Measurements from ENCODE around the gene FAM120A. TPM values are rescaled to one million over a fixed set of nuclear protein-coding genes. Genes with fewer than 3 reads are reported as not detected.

FAM120A gene
- total RNA-seq, 1 donor from 2014 or later: 107 TPM

DNA sequence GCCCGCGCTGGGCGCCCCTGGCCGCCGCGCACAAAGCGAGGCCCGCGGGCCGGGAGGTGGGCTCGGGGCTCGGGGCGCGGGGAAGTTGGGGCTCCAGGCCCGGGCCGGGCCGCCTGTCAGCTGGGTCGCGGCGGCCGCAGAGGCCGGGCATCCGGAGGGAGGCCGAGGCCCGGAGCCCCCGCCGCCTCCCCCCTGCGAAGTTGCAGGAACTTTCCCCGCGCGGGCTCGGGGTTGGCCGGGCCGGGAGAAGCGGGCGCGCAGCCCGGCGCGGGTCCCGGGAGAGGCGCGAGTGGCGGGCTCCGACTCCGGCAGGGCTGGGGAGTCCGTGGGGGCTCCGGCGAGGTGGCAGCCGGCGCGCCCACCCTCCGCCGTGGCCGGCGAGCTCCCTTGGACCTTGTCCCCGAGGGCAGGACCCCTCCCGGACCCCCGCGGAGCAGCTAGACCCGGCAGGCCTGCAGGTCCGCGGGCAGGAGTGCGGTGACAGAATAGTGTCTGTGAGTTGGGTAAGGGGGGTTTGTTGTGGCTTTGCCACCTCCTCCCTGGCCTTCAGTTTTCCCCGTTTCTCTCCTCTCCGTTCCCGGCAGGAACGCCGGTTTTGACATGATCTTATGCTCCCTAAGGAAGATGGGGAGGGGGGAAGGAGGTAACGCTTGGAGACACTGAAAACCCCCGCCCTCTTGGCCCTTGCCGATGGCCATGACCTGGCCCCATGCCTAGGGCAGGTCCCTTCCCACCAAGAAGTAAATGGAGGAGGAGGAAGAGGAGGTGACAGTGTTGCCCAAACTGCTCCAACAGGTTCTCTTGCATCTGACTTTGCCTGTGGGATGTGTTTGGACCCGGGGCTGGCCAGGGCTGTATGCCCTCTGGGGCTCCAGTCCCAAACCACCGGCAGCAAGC lies 125.8 kb downstream of the FAM120A start:
- intact Hi-C loops (cut with micrococcal nuclease): loop anchor here (5.0 to 10.0 kb wide), 2 partner anchors 385 to 1863 kb away; no protein-coding TSS in a partner anchor
- H3K9me3 Mint-ChIP-seq: no peaks in the 10 kb centered on the region
- ATAC-seq (ENCODE audit: low read depth): peak; percentile 14
- peak; percentile 34 for DNase-seq
- H3K36me3 Mint-ChIP-seq (ENCODE audit: low read depth): no peaks in the 10 kb centered on the region
- peaks cover 31% of the 10 kb centered on the region for H3K4me1 Mint-ChIP-seq
- no peaks in the 10 kb centered on the region for H3K27me3 Mint-ChIP-seq
- peak overlapping the region; percentile 81 for H3K4me3 Mint-ChIP-seq
- H3K27ac Mint-ChIP-seq: peak overlapping the region; percentile 46
- ChIA-PET CTCF (interaction anchor here (1.5 kb wide), 1 partner anchor 11 kb away, joined by 5 read pairs; no protein-coding TSS in a partner anchor), POLR2A (interaction anchor here (1.3 kb wide), 1 partner anchor 11 kb away, joined by 12 read pairs; no protein-coding TSS in a partner anchor)
- TF ChIP-seq, protein P1, sequence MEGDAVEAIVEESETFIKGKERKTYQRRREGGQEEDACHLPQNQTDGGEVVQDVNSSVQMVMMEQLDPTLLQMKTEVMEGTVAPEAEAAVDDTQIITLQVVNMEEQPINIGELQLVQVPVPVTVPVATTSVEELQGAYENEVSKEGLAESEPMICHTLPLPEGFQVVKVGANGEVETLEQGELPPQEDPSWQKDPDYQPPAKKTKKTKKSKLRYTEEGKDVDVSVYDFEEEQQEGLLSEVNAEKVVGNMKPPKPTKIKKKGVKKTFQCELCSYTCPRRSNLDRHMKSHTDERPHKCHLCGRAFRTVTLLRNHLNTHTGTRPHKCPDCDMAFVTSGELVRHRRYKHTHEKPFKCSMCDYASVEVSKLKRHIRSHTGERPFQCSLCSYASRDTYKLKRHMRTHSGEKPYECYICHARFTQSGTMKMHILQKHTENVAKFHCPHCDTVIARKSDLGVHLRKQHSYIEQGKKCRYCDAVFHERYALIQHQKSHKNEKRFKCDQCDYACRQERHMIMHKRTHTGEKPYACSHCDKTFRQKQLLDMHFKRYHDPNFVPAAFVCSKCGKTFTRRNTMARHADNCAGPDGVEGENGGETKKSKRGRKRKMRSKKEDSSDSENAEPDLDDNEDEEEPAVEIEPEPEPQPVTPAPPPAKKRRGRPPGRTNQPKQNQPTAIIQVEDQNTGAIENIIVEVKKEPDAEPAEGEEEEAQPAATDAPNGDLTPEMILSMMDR (IDR thresholded peaks at IDR 0.05): no peak

DNA sequence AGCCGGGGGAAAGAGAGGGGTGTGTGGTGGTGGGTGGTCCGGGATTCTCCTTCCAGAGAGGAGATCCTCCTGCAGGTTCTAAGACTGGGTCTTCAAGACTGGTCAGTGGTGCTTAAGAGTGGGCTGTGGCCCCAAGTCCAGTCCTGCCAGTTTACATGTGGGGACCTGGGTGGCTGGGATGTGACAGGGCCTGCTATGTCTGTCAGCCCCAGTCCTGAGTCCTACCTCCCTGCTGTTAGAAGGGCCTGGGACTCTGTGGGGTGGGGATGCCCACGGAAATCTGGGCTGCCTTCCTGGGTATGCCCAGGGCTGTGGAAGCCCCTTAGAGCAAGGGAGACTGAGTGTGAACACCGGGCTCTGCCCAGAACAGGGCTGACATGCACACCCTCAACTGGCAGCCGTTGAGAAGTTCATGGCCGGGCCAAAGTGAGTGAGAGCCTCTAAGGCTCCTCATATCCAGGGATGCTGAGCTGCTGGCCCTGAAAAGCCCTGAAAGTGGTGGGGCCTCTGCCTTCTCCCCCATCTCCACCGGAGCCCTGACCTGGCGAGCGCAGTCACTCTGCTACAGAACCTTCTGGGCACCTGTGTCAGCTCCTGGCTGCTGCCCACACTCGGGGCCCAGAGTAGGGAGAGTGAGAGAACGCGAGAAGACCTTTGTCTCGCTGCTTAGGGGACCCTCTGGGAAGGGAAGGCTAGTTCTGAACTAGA lies 126.6 kb downstream of the FAM120A start:
- ATAC-seq (ENCODE audit: low read depth): no peak
- no peaks in the 10 kb centered on the region for H3K9me3 Mint-ChIP-seq
- intact Hi-C loops (cut with micrococcal nuclease): loop anchor here (5.0 to 10.0 kb wide), 2 partner anchors 384 to 1863 kb away; no protein-coding TSS in a partner anchor
- H3K27me3 Mint-ChIP-seq: no peaks in the 10 kb centered on the region
- TF ChIP-seq, protein P1 (IDR thresholded peaks at IDR 0.05): no peak
- peak overlapping the region; percentile 81 for H3K4me3 Mint-ChIP-seq
- H3K4me1 Mint-ChIP-seq: peaks cover 34% of the 10 kb centered on the region
- H3K36me3 Mint-ChIP-seq (ENCODE audit: low read depth): no peaks in the 10 kb centered on the region
- ChIA-PET CTCF (interaction anchor here (1.4 kb wide), 1 partner anchor 12 kb away, joined by 6 read pairs; no protein-coding TSS in a partner anchor), POLR2A (interaction anchor here (0.9 to 1.3 kb wide), 2 partner anchors 11 to 12 kb away, joined by 4 to 12 read pairs; no protein-coding TSS in a partner anchor)
- peak overlapping the region; percentile 46 for H3K27ac Mint-ChIP-seq
- no peak for DNase-seq

DNA sequence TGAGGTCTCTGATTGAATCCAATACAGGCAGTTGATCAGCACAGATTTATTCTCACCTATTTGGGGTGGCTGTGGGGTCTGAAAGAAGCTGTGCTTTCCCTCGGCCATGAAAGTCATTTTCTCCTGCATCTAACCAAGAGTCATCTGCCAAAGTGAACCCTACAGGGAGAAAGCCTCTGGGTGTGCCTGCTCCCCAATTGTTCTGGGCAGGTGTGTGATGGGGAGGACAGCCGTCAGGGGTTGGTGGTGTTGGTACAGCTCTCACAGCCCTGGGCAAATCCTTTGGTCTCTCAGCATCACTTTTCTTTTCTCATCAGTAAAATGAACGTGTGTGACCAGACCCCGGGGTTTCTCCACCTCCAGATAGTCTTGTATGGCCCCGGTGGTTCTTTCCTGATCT lies 127.4 kb downstream of the FAM120A start:
- CTCF ChIA-PET: interaction anchor here (1.4 kb wide), 1 partner anchor 13 kb away, joined by 6 read pairs; no protein-coding TSS in a partner anchor
- intact Hi-C loops (cut with micrococcal nuclease): loop anchor here (5.0 to 10.0 kb wide), 2 partner anchors 383 to 1864 kb away; no protein-coding TSS in a partner anchor
- ATAC-seq (ENCODE audit: low read depth) (no peak), DNase-seq (no peak)
- Mint-ChIP-seq H3K27me3 (no peaks in the 10 kb centered on the region), H3K9me3 (no peaks in the 10 kb centered on the region), H3K36me3 (ENCODE audit: low read depth) (no peaks in the 10 kb centered on the region), H3K4me1 (peaks cover 34% of the 10 kb centered on the region), H3K4me3 (peak overlapping the region; percentile 41), H3K27ac (peak overlapping the region; percentile 4)
- TF ChIP-seq, protein P1 (IDR thresholded peaks at IDR 0.05): no peak
- POLR2A ChIA-PET: interaction anchor here (0.9 kb wide), 1 partner anchor 12 kb away, joined by 4 read pairs; no protein-coding TSS in a partner anchor

DNA sequence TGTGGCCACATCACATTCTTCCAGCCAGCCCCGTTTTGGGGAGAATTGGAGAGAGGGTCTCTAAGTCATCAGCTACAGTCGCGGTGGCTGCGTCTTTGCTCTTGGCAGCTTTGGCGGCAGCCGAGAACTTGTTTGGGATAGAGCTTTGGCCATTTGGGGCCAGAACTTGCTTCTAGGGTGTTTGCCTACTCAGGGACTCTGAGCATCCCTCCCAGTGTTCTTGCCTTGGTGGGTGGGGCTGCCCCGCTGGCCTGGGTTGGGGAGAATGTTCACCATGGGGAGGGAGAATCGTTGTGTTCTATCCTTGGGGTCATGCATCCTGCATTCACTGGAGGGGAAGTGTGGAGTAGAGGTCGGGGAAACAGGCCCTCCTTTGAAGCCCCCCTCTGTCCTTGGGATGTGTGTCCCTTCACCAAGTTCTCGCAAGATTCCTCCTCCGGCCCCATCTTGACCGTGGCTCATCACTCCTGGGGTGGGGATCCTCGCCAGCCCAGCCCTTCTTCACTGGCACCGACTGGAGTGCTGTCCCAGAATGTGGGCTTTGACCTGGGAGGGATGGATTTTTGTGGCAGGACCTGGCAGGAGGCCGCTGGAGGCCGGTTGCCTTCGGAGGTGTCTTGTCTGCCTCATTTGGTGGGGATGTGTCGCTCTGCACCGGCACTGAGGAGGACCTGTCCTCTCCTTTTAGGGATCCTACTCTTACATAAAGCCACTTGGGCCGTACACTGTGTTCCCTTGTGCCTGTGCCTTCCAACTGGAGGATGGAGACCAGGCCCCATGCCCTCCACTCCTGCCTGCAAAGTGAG lies 128.4 kb downstream of the FAM120A start:
- intact Hi-C loops (cut with micrococcal nuclease): loop anchor here (5.0 to 10.0 kb wide), 2 partner anchors 382 to 1865 kb away; no protein-coding TSS in a partner anchor
- no peak for DNase-seq
- CTCF ChIA-PET: no interaction called here
- peak overlapping the region; percentile 24 for H3K27ac Mint-ChIP-seq
- no peak for ATAC-seq (ENCODE audit: low read depth)
- TF ChIP-seq, protein P1 (IDR thresholded peaks at IDR 0.05): no peak
- H3K4me3 Mint-ChIP-seq: peak overlapping the region; percentile 46
- H3K36me3 Mint-ChIP-seq (ENCODE audit: low read depth): no peaks in the 10 kb centered on the region
- peaks cover 34% of the 10 kb centered on the region for H3K4me1 Mint-ChIP-seq
- POLR2A ChIA-PET: no interaction called here
- no peaks in the 10 kb centered on the region for H3K27me3 Mint-ChIP-seq
- H3K9me3 Mint-ChIP-seq: peaks cover 5% of the 10 kb centered on the region
